HG02970 (cell line): ENCODE measurements around the gene MYB.
A peak's percentile ranks its signal among the peaks of the same experiment; 100 is the strongest.
"Not testable (repeated sequence)": the region's sequence is repeated elsewhere in the genome, so short reads cannot be mapped to it uniquely, and the experiment has no call there.

Experiments used
- ATAC-seq: cut with Tn5 transposase; IDR thresholded peaks from one replicate; pipeline ENCODE4 v1.9.1; 2021; ENCODE audit warnings: mild to moderate bottlenecking, moderate library complexity, moderate number of reproducible peaks; ENCODE audit not compliant: unreplicated experiment, low FRiP score

MYB gene

GRCh38 chr6:135162678-135163439 is 18.2 kb upstream of the MYB start:
- ATAC-seq = no peak

- peak; percentile 55 for ATAC-seq
Observed at GRCh38 chr6:135163440-135163738, 17.7 kb upstream of the MYB start.

- ATAC-seq = not testable (repeated sequence)
Observed at GRCh38 chr6:135164387-135164786, 16.7 kb upstream of the MYB start.

GRCh38 chr6:135165031-135165430 is 16.1 kb upstream of the MYB start:
- ATAC-seq = no peak

GRCh38 chr6:135166515-135166914 is 14.6 kb upstream of the MYB start:
- ATAC-seq = no peak

GRCh38 chr6:135167617-135168016 is 13.5 kb upstream of the MYB start:
- no peak for ATAC-seq

- ATAC-seq = no peak
Observed at GRCh38 chr6:135168766-135169165, 12.3 kb upstream of the MYB start.

- ATAC-seq = no peak
Observed at GRCh38 chr6:135170238-135170637, 10.9 kb upstream of the MYB start.

GRCh38 chr6:135170849-135171248 is 10.3 kb upstream of the MYB start:
- ATAC-seq = no peak

GRCh38 chr6:135173242-135173988 is 7.7 kb upstream of the MYB start:
- no peak for ATAC-seq

- ATAC-seq = no peak
Observed at GRCh38 chr6:135173989-135174484, 7.1 kb upstream of the MYB start.

GRCh38 chr6:135176058-135176457 is 5.0 kb upstream of the MYB start:
- no peak for ATAC-seq

- ATAC-seq = no peak
Observed at GRCh38 chr6:135176464-135176863, 4.6 kb upstream of the MYB start.

- no peak for ATAC-seq
Observed at GRCh38 chr6:135179372-135179771, 1.7 kb upstream of the MYB start.

GRCh38 chr6:135179920-135180541 is 1.1 kb upstream of the MYB start:
- no peak for ATAC-seq

- peak; percentile 9 for ATAC-seq
Observed at GRCh38 chr6:135181333-135182070, 394 bp downstream of the MYB start.

- ATAC-seq = no peak
Observed at GRCh38 chr6:135182071-135183001, 1.2 kb downstream of the MYB start.

GRCh38 chr6:135183002-135183531 is 2.0 kb downstream of the MYB start:
- ATAC-seq = no peak
